CD1c-positive myeloid dendritic cell (primary cell): ENCODE measurements around the gene RLN2.

Experiments
- DNase-seq: peaks from one replicate; pipeline ENCODE4 v3.0.0-alpha.2; 2016; ENCODE audit errors: extremely low spot score

The RLN2 gene

GRCh38 chr9:5269249-5269715, 35.2 kb downstream of the RLN2 start:
- DNase-seq, result no peak

GRCh38 chr9:5265939-5266338, 38.6 kb downstream of the RLN2 start:
- DNase-seq, result no peak

GRCh38 chr9:5264219-5264595, 40.3 kb downstream of the RLN2 start:
- DNase-seq, result no peak

GRCh38 chr9:5263351-5264218, 40.9 kb downstream of the RLN2 start:
- DNase-seq, result no peak
